HepG2 (cell line): ENCODE results near the gene FALEC. TPM values are rescaled to one million over a fixed set of nuclear protein-coding genes. Genes with fewer than 3 reads are reported as not detected.
A peak's percentile ranks its signal among the peaks of the same experiment; 100 is the strongest.

ENCODE experiments used
- CBX5 ChIP-seq: sonication (generic); formaldehyde crosslinking; IDR thresholded peaks from 2 replicates; pipeline ENCODE4 v1.4.0; 2020; ENCODE audit warnings: missing genetic modification reagents, borderline replicate concordance
- ESRRA ChIP-seq: sonication (generic); formaldehyde crosslinking; IDR thresholded peaks from 2 replicates; pipeline ENCODE4 v1.5.1; 2020; ENCODE audit warnings: mild to moderate bottlenecking, low read depth, missing genetic modification reagents
- ETV5 ChIP-seq: IDR thresholded peaks from 2 replicates; pipeline ENCODE4 v1.6.1; 2018; ENCODE audit warnings: missing biosample characterization, missing genetic modification reagents, inconsistent platforms, borderline replicate concordance
- NCOA1 ChIP-seq: sonication (generic); formaldehyde crosslinking; IDR thresholded peaks from 2 replicates; pipeline ENCODE4 v1.9.0; 2021; ENCODE audit warnings: missing genetic modification reagents
- NFAT5 ChIP-seq: sonication (generic); formaldehyde crosslinking; IDR thresholded peaks from 2 replicates; pipeline ENCODE4 v1.4.0; 2020; ENCODE audit warnings: missing genetic modification reagents
- NR1H2 ChIP-seq: sonication (generic); formaldehyde crosslinking; IDR thresholded peaks from 2 replicates; pipeline ENCODE4 v1.8.1; 2022; ENCODE audit warnings: low read depth, missing genetic modification reagents, borderline replicate concordance
- PHF5A ChIP-seq: IDR thresholded peaks from one replicate; pipeline ENCODE4 v1.6.1; 2018; ENCODE audit warnings: low read depth, missing genetic modification reagents; ENCODE audit not compliant: unreplicated experiment
- USF2 ChIP-seq, 2 experiments: sonication (generic) in 1 of 2; formaldehyde crosslinking in 1 of 2; IDR thresholded peaks; 2 replicates each; pipeline versions ENCODE4 v1.5.1 to v1.6.1; 2011 to 2020; ENCODE audit warnings: borderline replicate concordance in 1 of 2, low read depth in 1 of 2, low read length in 1 of 2, mild to moderate bottlenecking in 1 of 2, missing genetic modification reagents in 1 of 2, moderate library complexity in 1 of 2
- ZNF276 ChIP-seq: sonication (generic); formaldehyde crosslinking; IDR thresholded peaks from 2 replicates; pipeline ENCODE4 v1.4.0; 2020; ENCODE audit warnings: mild to moderate bottlenecking, low read depth, missing genetic modification reagents
- ZNF281 ChIP-seq: sonication (generic); formaldehyde crosslinking; IDR thresholded peaks from 2 replicates; pipeline ENCODE4 v1.4.0; 2020; ENCODE audit warnings: missing genetic modification reagents, borderline replicate concordance
- ZNF30 ChIP-seq: sonication (generic); formaldehyde crosslinking; IDR thresholded peaks from 2 replicates; pipeline ENCODE4 v1.5.0; 2020; ENCODE audit warnings: mild to moderate bottlenecking, missing genetic modification reagents
- ZNF350 ChIP-seq: sonication (generic); formaldehyde crosslinking; IDR thresholded peaks from 2 replicates; pipeline ENCODE4 v1.4.0; 2020; ENCODE audit warnings: mild to moderate bottlenecking, low read depth, missing genetic modification reagents, borderline replicate concordance
- ZNF513 ChIP-seq: sonication (generic); formaldehyde crosslinking; conservative IDR thresholded peaks from 2 replicates; pipeline ENCODE4 v1.5.0; 2020; ENCODE audit warnings: missing genetic modification reagents
- ZNF792 ChIP-seq: IDR thresholded peaks from 2 replicates; pipeline ENCODE4 v1.6.1; 2016
- polyA plus RNA-seq, 8 experiments: library from polyadenylated mRNA; depleted of rRNA in 3 of 8; stranded (reverse) in 7 of 8; unstranded in 1 of 8; fragments of >200 nt; fragmentation: Illumina TruSeq in 4 of 8; extraction: Trizol in 4 of 8; gene quantifications; 2 replicates each; pipeline versions ENCODE4 v1.2.1 to v1.2.3, GENCODE V29; 2011 to 2016; ENCODE audit warnings: low read depth in 4 of 8, missing spikeins in 1 of 8, mixed read lengths in 1 of 8; ENCODE audit not compliant: insufficient read depth in 1 of 8
- total RNA-seq, 5 experiments: library from RNA; depleted of rRNA; stranded (reverse); fragments of >200 nt; fragmentation: Illumina TruSeq; extraction: Trizol; gene quantifications; 2 replicates each; pipeline ENCODE4 v1.2.3, GENCODE V29; 2016; ENCODE audit warnings: low read depth in 1 of 5

Gene FALEC
- total and polyA plus RNA-seq, 2 of the 13 experiments (the other 11 are each of a cell fraction or from before 2014, with no cell fraction given) = 0.33 to 0.71 TPM

- TF ChIP-seq ETV5 (CRISPR knock-in tag) (no peak; the same call in 1 of the 2 replicates), ESRRA (CRISPR knock-in tag) (no peak), PHF5A (CRISPR knock-in tag) (no peak), ZNF350 (CRISPR knock-in tag) (no peak; the same call in 1 of the 2 replicates), ZNF30 (no peak), NCOA1 (CRISPR knock-in tag) (no peak), ZNF513 (CRISPR knock-in tag) (no peak), NFAT5 (CRISPR knock-in tag) (peak; percentile 52; the same call in 1 of the 2 replicates), USF2 (IDR thresholded peaks at IDR 0.05; ENCODE audit: low read depth, low read length) (no peak), USF2 (CRISPR knock-in tag; IDR thresholded peaks at IDR 0.05; ENCODE audit: borderline replicate concordance) (no peak), ZNF792 (CRISPR knock-in tag) (peak; percentile 40; the same call in 1 of the 2 replicates), NR1H2 (CRISPR knock-in tag) (no peak), CBX5 (CRISPR knock-in tag) (no peak), ZNF276 (CRISPR knock-in tag) (no peak), ZNF281 (CRISPR knock-in tag) (no peak)
Measured at GRCh38 chr1:150561254-150561973, 45.9 kb downstream of the FALEC start (continued).
